ENCODE results near the gene S100A12.

S100A12 gene

GRCh38 chr1:153389973-153390879 is 14.8 kb upstream of the S100A12 start:
- H3K27me3 ChIP-seq (ENCODE audit: control insufficient read depth in 2 of 2, insufficient read depth in 2 of 2, low read length in 2 of 2): peaks cover 0 to 1% of the 10 kb centered on the region in 2 donors
- H3K4me3 ChIP-seq (ENCODE audit: low read length in 2 of 2): no peak overlapping the region
- no peaks in the 10 kb centered on the region for H3K36me3 ChIP-seq (ENCODE audit: control insufficient read depth in 2 of 2, insufficient read depth in 2 of 2, low read length in 2 of 2)
- H3K27ac ChIP-seq (ENCODE audit: low read depth in 2 of 2, low read length in 2 of 2): no peak overlapping the region
- no peak overlapping the region for H3K9ac ChIP-seq (ENCODE audit: low read depth in 1 of 2, low read length in 2 of 2)
- H3K9me3 ChIP-seq (ENCODE audit: control insufficient read depth in 2 of 2, low read length in 2 of 2): no peaks in the 10 kb centered on the region
- no peaks in the 10 kb centered on the region for H3K4me1 ChIP-seq (ENCODE audit: control insufficient read depth in 2 of 2, insufficient read depth in 2 of 2, low read length in 2 of 2)

- Histone ChIP-seq H3K36me3 (ENCODE audit: control insufficient read depth in 2 of 2, insufficient read depth in 2 of 2, low read length in 2 of 2) (no peaks in the 10 kb centered on the region), H3K4me1 (ENCODE audit: control insufficient read depth in 2 of 2, insufficient read depth in 2 of 2, low read length in 2 of 2) (no peaks in the 10 kb centered on the region), H3K27ac (ENCODE audit: low read depth in 2 of 2, low read length in 2 of 2) (no peak overlapping the region), H3K9ac (ENCODE audit: low read depth in 1 of 2, low read length in 2 of 2) (no peak overlapping the region), H3K9me3 (ENCODE audit: control insufficient read depth in 2 of 2, low read length in 2 of 2) (no peaks in the 10 kb centered on the region), H3K4me3 (ENCODE audit: low read length in 2 of 2) (no peak overlapping the region), H3K27me3 (ENCODE audit: control insufficient read depth in 2 of 2, insufficient read depth in 2 of 2, low read length in 2 of 2) (peaks cover 0 to 1% of the 10 kb centered on the region in 2 donors)
Observed at GRCh38 chr1:153389401-153389800, 14.0 kb upstream of the S100A12 start.

- Histone ChIP-seq H3K4me1 (ENCODE audit: control insufficient read depth in 2 of 2, insufficient read depth in 2 of 2, low read length in 2 of 2) (no peaks in the 10 kb centered on the region), H3K36me3 (ENCODE audit: control insufficient read depth in 2 of 2, insufficient read depth in 2 of 2, low read length in 2 of 2) (no peaks in the 10 kb centered on the region), H3K4me3 (ENCODE audit: low read length in 2 of 2) (no peak overlapping the region), H3K27me3 (ENCODE audit: control insufficient read depth in 2 of 2, insufficient read depth in 2 of 2, low read length in 2 of 2) (no peaks in the 10 kb centered on the region), H3K9ac (ENCODE audit: low read depth in 1 of 2, low read length in 2 of 2) (no peak overlapping the region), H3K27ac (ENCODE audit: low read depth in 2 of 2, low read length in 2 of 2) (no peak overlapping the region), H3K9me3 (ENCODE audit: control insufficient read depth in 2 of 2, low read length in 2 of 2) (no peaks in the 10 kb centered on the region)
Observed at GRCh38 chr1:153387785-153388184, 12.4 kb upstream of the S100A12 start.

- Histone ChIP-seq H3K9me3 (ENCODE audit: control insufficient read depth in 2 of 2, low read length in 2 of 2) (no peaks in the 10 kb centered on the region), H3K27ac (ENCODE audit: low read depth in 2 of 2, low read length in 2 of 2) (no peak overlapping the region), H3K36me3 (ENCODE audit: control insufficient read depth in 2 of 2, insufficient read depth in 2 of 2, low read length in 2 of 2) (no peaks in the 10 kb centered on the region), H3K4me3 (ENCODE audit: low read length in 2 of 2) (no peak overlapping the region), H3K27me3 (ENCODE audit: control insufficient read depth in 2 of 2, insufficient read depth in 2 of 2, low read length in 2 of 2) (no peaks in the 10 kb centered on the region), H3K4me1 (ENCODE audit: control insufficient read depth in 2 of 2, insufficient read depth in 2 of 2, low read length in 2 of 2) (no peaks in the 10 kb centered on the region), H3K9ac (ENCODE audit: low read depth in 1 of 2, low read length in 2 of 2) (no peak overlapping the region)
Observed at GRCh38 chr1:153387001-153387400, 11.6 kb upstream of the S100A12 start.

GRCh38 chr1:153386500-153386901 is 11.1 kb upstream of the S100A12 start:
- no peak overlapping the region for H3K9ac ChIP-seq (ENCODE audit: low read depth in 1 of 2, low read length in 2 of 2)
- no peaks in the 10 kb centered on the region for H3K36me3 ChIP-seq (ENCODE audit: control insufficient read depth in 2 of 2, insufficient read depth in 2 of 2, low read length in 2 of 2)
- no peak overlapping the region for H3K27ac ChIP-seq (ENCODE audit: low read depth in 2 of 2, low read length in 2 of 2)
- H3K4me3 ChIP-seq (ENCODE audit: low read length in 2 of 2): no peak overlapping the region
- no peaks in the 10 kb centered on the region for H3K4me1 ChIP-seq (ENCODE audit: control insufficient read depth in 2 of 2, insufficient read depth in 2 of 2, low read length in 2 of 2)
- no peaks in the 10 kb centered on the region for H3K27me3 ChIP-seq (ENCODE audit: control insufficient read depth in 2 of 2, insufficient read depth in 2 of 2, low read length in 2 of 2)
- no peaks in the 10 kb centered on the region for H3K9me3 ChIP-seq (ENCODE audit: control insufficient read depth in 2 of 2, low read length in 2 of 2)

- no peaks in the 10 kb centered on the region for H3K36me3 ChIP-seq (ENCODE audit: control insufficient read depth in 2 of 2, insufficient read depth in 2 of 2, low read length in 2 of 2)
- no peak overlapping the region for H3K27ac ChIP-seq (ENCODE audit: low read depth in 2 of 2, low read length in 2 of 2)
Observed at GRCh38 chr1:153384958-153385580, 9.6 kb upstream of the S100A12 start.

GRCh38 chr1:153380711-153381110 is 5.3 kb upstream of the S100A12 start:
- Histone ChIP-seq H3K4me1 (ENCODE audit: control insufficient read depth in 2 of 2, insufficient read depth in 2 of 2, low read length in 2 of 2) (no peaks in the 10 kb centered on the region), H3K27me3 (ENCODE audit: control insufficient read depth in 2 of 2, insufficient read depth in 2 of 2, low read length in 2 of 2) (no peaks in the 10 kb centered on the region), H3K4me3 (ENCODE audit: low read length in 2 of 2) (no peak overlapping the region), H3K27ac (ENCODE audit: low read depth in 2 of 2, low read length in 2 of 2) (no peak overlapping the region), H3K36me3 (ENCODE audit: control insufficient read depth in 2 of 2, insufficient read depth in 2 of 2, low read length in 2 of 2) (no peaks in the 10 kb centered on the region), H3K9ac (ENCODE audit: low read depth in 1 of 2, low read length in 2 of 2) (no peak overlapping the region), H3K9me3 (ENCODE audit: control insufficient read depth in 2 of 2, low read length in 2 of 2) (peaks cover 0 to 2% of the 10 kb centered on the region in 2 donors)

More at GRCh38 chr1:153384958-153385580, 9.6 kb upstream of the S100A12 start:
- Histone ChIP-seq H3K4me1 (ENCODE audit: control insufficient read depth in 2 of 2, insufficient read depth in 2 of 2, low read length in 2 of 2) (no peaks in the 10 kb centered on the region), H3K9ac (ENCODE audit: low read depth in 1 of 2, low read length in 2 of 2) (no peak overlapping the region), H3K9me3 (ENCODE audit: control insufficient read depth in 2 of 2, low read length in 2 of 2) (peaks cover 0 to 2% of the 10 kb centered on the region in 2 donors), H3K27me3 (ENCODE audit: control insufficient read depth in 2 of 2, insufficient read depth in 2 of 2, low read length in 2 of 2) (no peaks in the 10 kb centered on the region), H3K4me3 (ENCODE audit: low read length in 2 of 2) (no peak overlapping the region)

- no peak overlapping the region for H3K9ac ChIP-seq (ENCODE audit: low read depth in 1 of 2, low read length in 2 of 2)
- peaks cover 0 to 2% of the 10 kb centered on the region in 2 donors for H3K9me3 ChIP-seq (ENCODE audit: control insufficient read depth in 2 of 2, low read length in 2 of 2)
- H3K27me3 ChIP-seq (ENCODE audit: control insufficient read depth in 2 of 2, insufficient read depth in 2 of 2, low read length in 2 of 2): no peaks in the 10 kb centered on the region
- no peak overlapping the region for H3K4me3 ChIP-seq (ENCODE audit: low read length in 2 of 2)
- H3K4me1 ChIP-seq (ENCODE audit: control insufficient read depth in 2 of 2, insufficient read depth in 2 of 2, low read length in 2 of 2): no peaks in the 10 kb centered on the region
- no peak overlapping the region for H3K27ac ChIP-seq (ENCODE audit: low read depth in 2 of 2, low read length in 2 of 2)
- H3K36me3 ChIP-seq (ENCODE audit: control insufficient read depth in 2 of 2, insufficient read depth in 2 of 2, low read length in 2 of 2): no peaks in the 10 kb centered on the region
Observed at GRCh38 chr1:153379591-153379990, 4.2 kb upstream of the S100A12 start.

- H3K9me3 ChIP-seq (ENCODE audit: control insufficient read depth in 2 of 2, low read length in 2 of 2): no peaks in the 10 kb centered on the region
- H3K4me1 ChIP-seq (ENCODE audit: control insufficient read depth in 2 of 2, insufficient read depth in 2 of 2, low read length in 2 of 2): no peaks in the 10 kb centered on the region
- H3K27me3 ChIP-seq (ENCODE audit: control insufficient read depth in 2 of 2, insufficient read depth in 2 of 2, low read length in 2 of 2): no peaks in the 10 kb centered on the region
- no peak overlapping the region for H3K4me3 ChIP-seq (ENCODE audit: low read length in 2 of 2)
- H3K27ac ChIP-seq (ENCODE audit: low read depth in 2 of 2, low read length in 2 of 2): no peak overlapping the region
- H3K36me3 ChIP-seq (ENCODE audit: control insufficient read depth in 2 of 2, insufficient read depth in 2 of 2, low read length in 2 of 2): no peaks in the 10 kb centered on the region
- H3K9ac ChIP-seq (ENCODE audit: low read depth in 1 of 2, low read length in 2 of 2): no peak overlapping the region
Observed at GRCh38 chr1:153374071-153374470, 1.4 kb downstream of the S100A12 start.

- Histone ChIP-seq H3K4me3 (ENCODE audit: low read length in 2 of 2) (no peak overlapping the region), H3K36me3 (ENCODE audit: control insufficient read depth in 2 of 2, insufficient read depth in 2 of 2, low read length in 2 of 2) (no peaks in the 10 kb centered on the region), H3K4me1 (ENCODE audit: control insufficient read depth in 2 of 2, insufficient read depth in 2 of 2, low read length in 2 of 2) (no peaks in the 10 kb centered on the region), H3K9me3 (ENCODE audit: control insufficient read depth in 2 of 2, low read length in 2 of 2) (no peaks in the 10 kb centered on the region), H3K27ac (ENCODE audit: low read depth in 2 of 2, low read length in 2 of 2) (no peak overlapping the region), H3K27me3 (ENCODE audit: control insufficient read depth in 2 of 2, insufficient read depth in 2 of 2, low read length in 2 of 2) (no peaks in the 10 kb centered on the region), H3K9ac (ENCODE audit: low read depth in 1 of 2, low read length in 2 of 2) (no peak overlapping the region)
Observed at GRCh38 chr1:153372571-153372970, 2.9 kb downstream of the S100A12 start.
